GM23338 (cell line): Measurements from ENCODE around the gene MYCBPAP.

Experiments
- CREB1 ChIP-seq: fragments of 250-450 bp; sonication (Bioruptor Pico); IDR thresholded peaks from 2 replicates; pipeline ENCODE4 v1.5.0; 2020; ENCODE audit warnings: low read depth, mild to moderate bottlenecking, moderate library complexity
- CTCF ChIP-seq, 2 experiments: fragments of 200-600 bp in 1 of 2; sonication (generic) in 1 of 2; conservative IDR thresholded peaks; 2 replicates each; pipeline versions ENCODE4 v1.5.1 to v1.6.1; 2016 to 2017; ENCODE audit warnings: antibody characterized with exemption in 2 of 2, low read depth in 2 of 2, mild to moderate bottlenecking in 2 of 2, moderate library complexity in 1 of 2
- ETS1 ChIP-seq: IDR thresholded peaks from 2 replicates; pipeline ENCODE4 v1.6.1; 2016; ENCODE audit warnings: antibody characterized with exemption
- EZH2 ChIP-seq: fragments of 200-600 bp; sonication (generic); IDR thresholded peaks from one replicate; pipeline ENCODE4 v1.8.0; 2017; ENCODE audit warnings: antibody characterized with exemption, mild to moderate bottlenecking, low read depth; ENCODE audit not compliant: unreplicated experiment
- EZH2phosphoT487 ChIP-seq: fragments of 200-600 bp; sonication (generic); IDR thresholded peaks from one replicate; pipeline ENCODE4 v1.8.1; 2018; ENCODE audit warnings: antibody characterized with exemption; ENCODE audit not compliant: unreplicated experiment
- JUNB ChIP-seq: IDR thresholded peaks from one replicate; pipeline ENCODE4 v1.6.1; 2016; ENCODE audit warnings: antibody characterized with exemption; ENCODE audit not compliant: unreplicated experiment
- NANOG ChIP-seq: IDR thresholded peaks from 2 replicates; pipeline ENCODE4 v1.6.1; 2016; ENCODE audit warnings: antibody characterized with exemption, borderline replicate concordance
- POLR2AphosphoS5 ChIP-seq: IDR thresholded peaks from 2 replicates; pipeline ENCODE4 v1.6.1; 2016; ENCODE audit warnings: antibody characterized with exemption, low read depth
- REST ChIP-seq: IDR thresholded peaks from one replicate; pipeline ENCODE4 v1.6.1; 2018; ENCODE audit warnings: antibody characterized with exemption; ENCODE audit not compliant: unreplicated experiment
- STAT1 ChIP-seq: IDR thresholded peaks from one replicate; pipeline ENCODE4 v1.6.1; 2016; ENCODE audit warnings: antibody characterized with exemption; ENCODE audit not compliant: unreplicated experiment
- ZNF114 ChIP-seq: fragments of 250-450 bp; sonication (Bioruptor Pico); IDR thresholded peaks from 2 replicates; pipeline ENCODE4 v1.5.0; 2020; ENCODE audit warnings: mild to moderate bottlenecking, moderate library complexity
- ZNF331 ChIP-seq: fragments of 250-450 bp; sonication (Bioruptor Pico); IDR thresholded peaks from 2 replicates; pipeline ENCODE4 v1.5.0; 2020; ENCODE audit warnings: low read depth, mild to moderate bottlenecking, moderate library complexity

- no peak for TF ChIP-seq CTCF (conservative IDR thresholded peaks at IDR 0.05; ENCODE audit: low read depth in 2 of 2)
- no peak for TF ChIP-seq REST
- no peak for TF ChIP-seq EZH2
- TF ChIP-seq CREB1 (CRISPR knock-in tag), result no peak
- TF ChIP-seq POLR2AphosphoS5, result no peak
- TF ChIP-seq ZNF114 (CRISPR knock-in tag), result no peak
- no peak for TF ChIP-seq EZH2phosphoT487
- TF ChIP-seq ZNF331 (CRISPR knock-in tag), result no peak
- no peak for TF ChIP-seq JUNB
- TF ChIP-seq NANOG, result no peak
- no peak for TF ChIP-seq STAT1
- TF ChIP-seq ETS1, result no peak
Measured at GRCh38 chr17:50573866-50574611, 65.8 kb downstream of the MYCBPAP start.
